ENCODE measurements around the gene NAA20. TPM values are rescaled to one million over a fixed set of nuclear protein-coding genes. Genes with fewer than 3 reads are reported as not detected.

The NAA20 gene
- total and polyA plus RNA-seq, 2 donors (not counting 1 experiment from before 2014, with no cell fraction given): 42.4 to 82.6 TPM

GRCh38 chr20:20078041-20078440, 60.9 kb downstream of the NAA20 start:
- Histone ChIP-seq H3K9me3 (ENCODE audit: control insufficient read depth, insufficient read depth, low read depth, low read length) (no peaks in the 10 kb centered on the region), H3K9ac (ENCODE audit: insufficient read depth, low read length) (no peak overlapping the region), H3K4me1 (ENCODE audit: control insufficient read depth, extremely low read depth, insufficient read depth, low read length) (no peaks in the 10 kb centered on the region), H3K79me2 (ENCODE audit: control insufficient read depth, insufficient read depth, low read length) (no peaks in the 10 kb centered on the region), H3K4me3 (replicated peaks in 1 of 4; ENCODE audit: control extremely low read depth in 1 of 4, insufficient read depth in 1 of 4, low read depth in 3 of 4, low read length in 4 of 4) (no peak overlapping the region), H2AFZ (ENCODE audit: low read length) (no peak overlapping the region), H3K36me3 (ENCODE audit: control insufficient read depth, insufficient read depth, low read length) (no peaks in the 10 kb centered on the region), H3K27me3 (ENCODE audit: control insufficient read depth, insufficient read depth, low read length) (peaks cover 5% of the 10 kb centered on the region), H3K27ac (ENCODE audit: insufficient read depth, low read length) (no peak overlapping the region), H3K4me2 (ENCODE audit: extremely low read depth, insufficient read depth, low read length) (no peak overlapping the region), H4K20me1 (ENCODE audit: control insufficient read depth, extremely low read depth, insufficient read depth, low read length) (no peaks in the 10 kb centered on the region)
- TF ChIP-seq CTCF (conservative IDR thresholded peaks at IDR 0.05 in 1 of 2, IDR thresholded peaks at IDR 0.05 in 1 of 2; ENCODE audit: low read depth in 1 of 2, low read length in 2 of 2): no peak
- TF ChIP-seq EZH2 (IDR thresholded peaks at IDR 0.05; ENCODE audit: low read length, missing control alignments): no peak
- no peak for DNase-seq (ENCODE audit: low read depth in 2 of 2)

GRCh38 chr20:20079102-20079784, 62.1 kb downstream of the NAA20 start:
- H3K4me1 ChIP-seq (ENCODE audit: control insufficient read depth, extremely low read depth, insufficient read depth, low read length): no peaks in the 10 kb centered on the region
- no peaks in the 10 kb centered on the region for H4K20me1 ChIP-seq (ENCODE audit: control insufficient read depth, extremely low read depth, insufficient read depth, low read length)
- no peak overlapping the region for H3K27ac ChIP-seq (ENCODE audit: insufficient read depth, low read length)
- peaks cover 5% of the 10 kb centered on the region for H3K27me3 ChIP-seq (ENCODE audit: control insufficient read depth, insufficient read depth, low read length)
- no peak overlapping the region for H3K9ac ChIP-seq (ENCODE audit: insufficient read depth, low read length)
- no peaks in the 10 kb centered on the region for H3K9me3 ChIP-seq (ENCODE audit: control insufficient read depth, insufficient read depth, low read depth, low read length)
- H3K4me3 ChIP-seq (replicated peaks in 1 of 4; ENCODE audit: control extremely low read depth in 1 of 4, insufficient read depth in 1 of 4, low read depth in 3 of 4, low read length in 4 of 4): no peak overlapping the region
- no peak overlapping the region for H3K4me2 ChIP-seq (ENCODE audit: extremely low read depth, insufficient read depth, low read length)
- H3K36me3 ChIP-seq (ENCODE audit: control insufficient read depth, insufficient read depth, low read length): no peaks in the 10 kb centered on the region
- DNase-seq (ENCODE audit: low read depth in 2 of 2): no peak
- H3K79me2 ChIP-seq (ENCODE audit: control insufficient read depth, insufficient read depth, low read length): no peaks in the 10 kb centered on the region
- H2AFZ ChIP-seq (ENCODE audit: low read length): no peak overlapping the region
- TF ChIP-seq CTCF (conservative IDR thresholded peaks at IDR 0.05 in 1 of 2, IDR thresholded peaks at IDR 0.05 in 1 of 2; ENCODE audit: low read depth in 1 of 2, low read length in 2 of 2): no peak

Other genes with a start within 250 kb of the NAA20 start
- 32.7 and 37.8 TPM in 2 replicates for gene CRNKL1, start 35.1 kb downstream of the NAA20 start, total RNA-seq
- 16.5 and 19.2 TPM in 2 replicates for gene CRNKL1, start 35.1 kb downstream of the NAA20 start, polyA plus RNA-seq
- 0.26 TPM in 1 of 2 replicates, not detected in the other for gene CFAP61, start 35.2 kb downstream of the NAA20 start, total RNA-seq
- 0.11 TPM in 1 of 2 replicates, not detected in the other for gene CFAP61, start 35.2 kb downstream of the NAA20 start, polyA plus RNA-seq

Measured in fibroblast of lung (primary cell).